ENCODE data around the gene GCGR. TPM values are rescaled to one million over a fixed set of nuclear protein-coding genes. Genes with fewer than 3 reads are reported as not detected.
A peak's percentile ranks its signal among the peaks of the same experiment; 100 is the strongest.

Gene GCGR
- total RNA-seq, 1 experiment from 2014 or later, result not detected

DNA sequence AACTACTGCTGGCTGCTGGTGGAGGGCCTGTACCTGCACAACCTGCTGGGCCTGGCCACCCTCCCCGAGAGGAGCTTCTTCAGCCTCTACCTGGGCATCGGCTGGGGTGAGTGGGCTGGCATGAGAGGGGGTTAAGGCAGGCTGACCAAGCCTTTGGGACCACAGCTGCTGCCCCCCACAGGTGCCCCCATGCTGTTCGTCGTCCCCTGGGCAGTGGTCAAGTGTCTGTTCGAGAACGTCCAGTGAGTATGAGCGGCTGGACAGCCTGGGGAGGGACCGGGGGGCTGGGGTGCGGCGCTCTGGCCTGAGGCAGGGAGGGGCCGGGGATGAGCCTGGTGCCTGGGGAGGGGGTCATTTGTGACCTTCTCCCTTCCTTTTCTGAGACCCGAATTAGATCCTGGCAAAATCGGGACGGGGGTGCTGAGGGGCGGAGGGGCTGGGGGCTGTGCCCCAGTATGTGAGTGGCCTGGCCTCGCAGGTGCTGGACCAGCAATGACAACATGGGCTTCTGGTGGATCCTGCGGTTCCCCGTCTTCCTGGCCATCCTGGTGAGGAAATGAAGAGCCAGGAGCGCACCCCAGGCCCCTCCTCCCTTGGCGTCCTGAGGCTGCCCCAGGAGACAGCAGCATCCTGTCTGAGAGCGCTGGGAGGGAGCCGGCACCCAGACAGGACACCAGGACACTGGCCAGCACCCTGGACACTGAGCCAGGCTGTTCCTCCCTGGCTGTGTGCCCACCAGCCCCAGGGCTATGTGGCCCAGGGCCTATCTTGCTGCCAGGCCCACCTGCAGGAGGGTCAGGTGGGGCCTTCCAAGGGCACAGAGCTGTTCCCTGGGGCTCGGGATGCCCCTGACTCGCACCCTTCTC lies 8.0 kb downstream of the GCGR start:
- DNase-seq (ENCODE audit: low read depth), result no peak

DNA sequence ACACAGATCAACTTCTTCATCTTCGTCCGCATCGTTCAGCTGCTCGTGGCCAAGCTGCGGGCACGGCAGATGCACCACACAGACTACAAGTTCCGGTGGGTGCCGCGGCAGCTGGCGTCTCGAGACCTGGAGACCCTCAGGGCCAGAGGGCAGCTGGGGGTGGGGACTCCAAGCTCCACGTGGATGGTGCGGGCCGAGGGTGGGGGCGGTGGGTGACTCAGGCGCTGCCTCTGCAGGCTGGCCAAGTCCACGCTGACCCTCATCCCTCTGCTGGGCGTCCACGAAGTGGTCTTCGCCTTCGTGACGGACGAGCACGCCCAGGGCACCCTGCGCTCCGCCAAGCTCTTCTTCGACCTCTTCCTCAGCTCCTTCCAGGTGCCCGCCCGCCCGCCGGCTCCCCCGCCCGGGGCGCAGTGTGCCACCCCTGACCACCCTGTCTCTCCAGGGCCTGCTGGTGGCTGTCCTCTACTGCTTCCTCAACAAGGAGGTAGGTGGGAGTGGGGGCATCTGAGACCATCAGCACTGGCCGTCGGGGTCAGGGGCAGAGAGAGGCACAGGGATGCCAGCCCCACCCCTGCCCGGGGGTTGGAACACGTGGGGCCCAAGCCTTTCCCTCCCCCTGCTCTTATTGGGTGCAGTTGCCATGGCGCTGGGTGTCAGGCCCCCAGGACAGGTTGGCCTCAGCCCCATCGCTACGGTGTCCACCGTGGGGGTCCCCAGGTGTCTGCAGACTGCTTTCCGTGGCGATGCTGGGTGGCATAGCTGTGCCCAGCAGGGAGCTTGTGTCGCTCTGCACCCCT lies 8.8 kb downstream of the GCGR start:
- DNase-seq (ENCODE audit: low read depth), result no peak

DNA sequence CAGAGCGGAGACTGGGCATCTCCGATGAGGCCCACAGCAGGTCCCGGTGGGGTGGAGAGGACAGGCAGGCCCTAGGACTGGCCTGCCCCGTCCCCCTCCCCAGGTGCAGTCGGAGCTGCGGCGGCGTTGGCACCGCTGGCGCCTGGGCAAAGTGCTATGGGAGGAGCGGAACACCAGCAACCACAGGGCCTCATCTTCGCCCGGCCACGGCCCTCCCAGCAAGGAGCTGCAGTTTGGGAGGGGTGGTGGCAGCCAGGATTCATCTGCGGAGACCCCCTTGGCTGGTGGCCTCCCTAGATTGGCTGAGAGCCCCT lies 9.4 kb downstream of the GCGR start:
- DNase-seq (ENCODE audit: low read depth), result no peak

DNA sequence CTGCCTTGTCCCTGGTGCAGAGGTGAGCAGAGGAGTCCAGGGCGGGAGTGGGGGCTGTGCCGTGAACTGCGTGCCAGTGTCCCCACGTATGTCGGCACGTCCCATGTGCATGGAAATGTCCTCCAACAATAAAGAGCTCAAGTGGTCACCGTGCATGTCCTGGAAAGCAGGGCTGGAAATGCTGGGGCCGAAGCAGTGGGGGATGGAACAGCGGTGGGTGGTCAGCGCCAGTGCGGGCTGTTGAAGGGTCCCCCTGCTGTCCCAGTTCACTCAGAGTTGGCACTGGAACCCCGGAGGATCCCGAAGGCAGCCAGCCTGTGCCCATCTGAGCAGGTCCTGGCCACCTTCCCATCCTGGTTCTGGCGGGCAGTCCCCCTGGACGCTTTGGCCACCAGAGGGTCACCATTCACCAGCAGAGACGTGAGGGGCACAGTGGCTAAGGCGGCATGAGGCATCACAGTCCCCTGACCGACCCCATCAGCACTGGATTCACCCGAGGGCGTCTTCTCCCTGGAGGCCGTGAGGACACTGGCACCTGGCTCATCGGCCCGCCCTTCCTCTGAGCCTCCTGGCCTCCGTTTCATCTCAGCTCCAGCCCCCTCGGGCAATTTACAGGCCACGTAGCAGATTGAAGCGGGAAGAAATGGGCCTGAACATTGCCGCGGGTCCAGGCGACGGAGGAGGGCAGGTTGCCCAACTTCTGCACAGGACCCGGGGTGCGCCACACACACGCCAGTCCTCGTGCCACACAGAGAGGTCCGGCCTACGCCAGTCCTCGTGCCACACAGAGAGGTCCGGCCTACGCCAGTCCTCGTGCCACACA lies 10.1 kb downstream of the GCGR start:
- no peak for DNase-seq (ENCODE audit: low read depth)

DNA sequence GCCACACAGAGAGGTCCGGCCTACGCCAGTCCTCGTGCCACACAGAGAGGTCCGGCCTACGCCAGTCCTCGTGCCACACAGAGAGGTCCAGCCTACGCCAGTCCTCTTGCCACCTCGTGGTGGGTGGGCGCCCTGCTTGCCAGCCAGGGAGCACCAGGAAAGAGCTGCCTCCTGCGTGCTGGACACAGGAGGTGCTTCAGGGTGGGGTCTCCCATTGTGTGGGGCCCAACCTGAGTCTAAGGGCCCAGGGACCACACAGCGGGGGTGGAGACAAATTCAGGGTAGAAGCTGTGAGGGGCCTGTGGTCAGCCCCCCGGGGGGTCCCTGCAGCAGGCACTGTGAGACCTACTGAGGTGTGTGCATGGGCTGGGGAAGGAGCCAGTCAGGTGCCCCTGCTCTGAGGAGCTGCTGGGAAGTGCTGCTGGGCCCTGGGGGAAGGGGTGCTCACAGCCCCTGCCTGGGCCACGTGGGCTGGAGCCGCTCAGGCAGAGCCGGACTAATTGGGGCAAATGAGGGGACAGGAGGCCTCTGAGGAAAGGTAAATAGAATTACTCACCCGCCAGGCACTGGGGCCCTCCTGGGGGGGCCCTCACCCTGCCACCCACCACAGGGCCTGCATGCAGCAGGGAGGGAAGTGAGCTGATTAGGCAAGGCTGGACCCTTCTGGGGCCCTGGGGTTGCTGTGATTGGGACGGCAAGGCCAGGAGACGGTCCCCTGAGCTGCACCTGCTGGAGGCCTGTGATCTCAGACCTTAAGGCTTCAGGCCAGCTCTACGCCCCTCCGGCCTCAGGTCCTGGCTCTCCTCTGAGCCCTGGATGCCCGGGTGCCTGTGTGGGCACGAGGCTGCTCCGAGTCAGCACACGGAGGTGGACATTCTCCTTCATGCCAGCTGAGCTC lies 11.0 kb downstream of the GCGR start:
- DNase-seq (ENCODE audit: low read depth), result no peak

DNA sequence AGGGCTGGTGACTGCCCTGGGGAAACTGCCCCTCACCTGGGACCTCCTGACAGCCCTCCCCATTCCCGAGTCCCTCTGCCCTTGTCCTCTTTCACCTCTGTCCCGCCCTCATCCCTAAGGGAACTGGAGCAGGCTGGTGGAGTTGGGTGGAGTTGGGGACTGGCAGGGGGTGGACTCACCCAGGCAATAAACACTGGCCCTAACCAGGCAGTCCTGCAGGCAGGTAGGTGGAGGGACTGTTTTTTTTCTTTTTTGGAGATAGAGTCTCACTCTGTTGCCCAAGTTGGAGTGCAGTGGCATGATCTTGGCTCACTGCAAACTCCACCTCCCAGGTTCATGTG lies 11.7 kb downstream of the GCGR start:
- no peak for DNase-seq (ENCODE audit: low read depth)

DNA sequence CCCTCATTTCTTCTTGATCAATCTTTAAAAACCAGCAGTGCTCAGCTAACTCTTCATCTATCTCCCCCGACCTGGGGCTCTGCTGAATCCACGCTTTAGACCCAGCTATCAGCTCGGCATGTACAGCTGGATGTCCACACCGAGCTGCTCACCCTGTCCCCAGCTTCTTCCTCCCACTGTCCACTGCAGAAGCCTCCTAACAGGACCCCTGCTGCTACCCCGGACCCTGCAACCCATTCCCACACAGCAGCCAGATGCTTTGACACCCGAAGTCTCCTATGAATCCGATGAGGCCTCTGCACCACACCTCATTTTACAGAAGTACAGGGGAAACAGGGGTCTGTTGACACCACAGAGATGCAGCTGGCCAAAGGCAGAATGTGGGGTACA lies 13.8 kb downstream of the GCGR start:
- no peak for DNase-seq (ENCODE audit: low read depth)

DNA sequence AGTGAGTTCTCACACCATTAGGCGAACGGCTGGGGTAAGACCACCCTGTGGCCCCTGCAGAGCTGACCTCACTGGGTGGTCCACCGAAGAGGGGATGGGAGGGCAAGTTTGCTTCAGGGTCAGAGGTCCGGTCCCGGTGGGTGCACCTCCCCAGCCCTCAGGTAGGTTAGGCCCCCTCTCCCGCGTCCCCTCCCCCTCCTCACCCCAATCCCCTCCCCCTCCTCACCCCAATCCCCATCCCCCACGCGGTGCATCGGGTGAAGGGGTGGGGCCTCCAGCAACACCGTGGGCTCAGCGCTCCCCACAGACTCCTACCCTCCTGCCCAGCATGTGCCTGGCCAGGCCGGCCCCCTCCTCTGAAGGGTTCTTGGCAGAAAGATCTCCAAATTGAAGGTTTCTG lies 15.8 kb downstream of the GCGR start:
- DNase-seq (ENCODE audit: low read depth), result no peak

DNA sequence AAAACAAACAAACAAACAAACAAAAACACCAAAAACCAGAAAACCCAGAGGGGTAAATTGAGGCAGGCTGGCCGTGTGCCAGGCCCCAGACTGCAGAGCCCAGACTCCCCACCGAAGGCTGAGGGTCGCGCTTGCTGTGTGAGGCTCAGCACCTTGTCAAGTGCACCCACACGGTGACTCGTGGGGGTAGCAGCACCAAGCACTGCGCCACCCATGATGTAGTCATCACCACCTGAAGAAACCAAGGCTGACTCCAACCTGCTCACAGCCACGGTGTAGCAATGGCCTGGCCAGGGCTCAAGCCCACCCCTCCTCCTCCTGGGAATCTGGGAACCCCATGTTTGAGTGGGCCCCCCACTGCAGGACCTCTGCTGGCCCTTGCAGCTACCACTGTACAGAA lies 17.2 kb downstream of the GCGR start:
- DNase-seq (ENCODE audit: low read depth), result no peak

DNA sequence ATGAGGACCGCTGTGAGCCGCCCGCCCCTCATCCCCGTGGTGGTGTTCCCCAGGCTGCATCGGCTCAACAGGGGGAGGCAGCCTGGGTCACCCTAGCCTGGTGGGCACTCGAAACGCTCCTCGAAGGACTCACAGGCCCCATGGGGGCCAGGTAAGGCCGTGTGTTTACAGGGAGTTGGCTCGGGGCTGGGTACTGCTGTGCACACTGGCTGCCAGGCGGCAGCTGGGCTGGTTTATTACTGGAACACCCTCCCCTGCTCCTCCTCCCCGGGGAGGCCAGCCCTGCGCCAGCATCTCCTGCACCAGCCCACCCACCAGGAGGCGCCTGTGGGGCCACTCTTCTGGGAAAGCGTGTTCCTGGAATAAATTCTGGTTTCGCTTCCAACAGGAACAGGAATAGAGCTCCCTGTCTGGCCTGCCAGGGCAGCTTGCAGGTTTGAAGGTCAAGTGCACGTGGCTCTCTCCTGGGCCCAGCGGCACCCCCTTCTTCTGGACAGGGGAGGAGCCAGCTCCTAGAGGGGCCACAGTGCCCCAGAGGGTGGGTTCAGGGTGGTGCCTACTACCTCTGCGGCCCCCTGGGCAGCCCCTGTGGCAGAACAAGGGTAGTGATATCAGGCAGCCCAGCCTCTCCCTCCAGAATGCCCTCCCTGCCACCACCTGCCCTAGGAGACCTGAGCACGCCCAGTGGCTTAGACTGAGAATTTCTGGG lies 17.8 kb downstream of the GCGR start:
- peak; percentile 29 for DNase-seq (ENCODE audit: low read depth)

DNA sequence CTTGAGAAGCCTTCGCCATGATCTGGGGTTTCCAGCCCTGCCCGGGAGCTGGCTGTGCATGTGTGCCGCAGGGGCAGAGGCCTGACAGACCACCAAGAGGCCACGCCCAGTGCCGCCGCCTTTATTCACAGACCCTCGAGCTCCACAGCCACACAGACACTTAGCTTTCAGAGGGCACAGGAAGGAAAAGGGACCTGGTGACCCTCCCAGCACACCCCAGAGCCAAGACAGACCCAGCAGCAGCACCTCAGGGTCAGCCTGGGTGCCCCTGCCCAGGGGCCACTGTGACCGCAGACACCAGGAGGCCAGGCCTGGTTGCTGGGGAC lies 18.3 kb downstream of the GCGR start:
- DNase-seq (ENCODE audit: low read depth), result no peak

DNA sequence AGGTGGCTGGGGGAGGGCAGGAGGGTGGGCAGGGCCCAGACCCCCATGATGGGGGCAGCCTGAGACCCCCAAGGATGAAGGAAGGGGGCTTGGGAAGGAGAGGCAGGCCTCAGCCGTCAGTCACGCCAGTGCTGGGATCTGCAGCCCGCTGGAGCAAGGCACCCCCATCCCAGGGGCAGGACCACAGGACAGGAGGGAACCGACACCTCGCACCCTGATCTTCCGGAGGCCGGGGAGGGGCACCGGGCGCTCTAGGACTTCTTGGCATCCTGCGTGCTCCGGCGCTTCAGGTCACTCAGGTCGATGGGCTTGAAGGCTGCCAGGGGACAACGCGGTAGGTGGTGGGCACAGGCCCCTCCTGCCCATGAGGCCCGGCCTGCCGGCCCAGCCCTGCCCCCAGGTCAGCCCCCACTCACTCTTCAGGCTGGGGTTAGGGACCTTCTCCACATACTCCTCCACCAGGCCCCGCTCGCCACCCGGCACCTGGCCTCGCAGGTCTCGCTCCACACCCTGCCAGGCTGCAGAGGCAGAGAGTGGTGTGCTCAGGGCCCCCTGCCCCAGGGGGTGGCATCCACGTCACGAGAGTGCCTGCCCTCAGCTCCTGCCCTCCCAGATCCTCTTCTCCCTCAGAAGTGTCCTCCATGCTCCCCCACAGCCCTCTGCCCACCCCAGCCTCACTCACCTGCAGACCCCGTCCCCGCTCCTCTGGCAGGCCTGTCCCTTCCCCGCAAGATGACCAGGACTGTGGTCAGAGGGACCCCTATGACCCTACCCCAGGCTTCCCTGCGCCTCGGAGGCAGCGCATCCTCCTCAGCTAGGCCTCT lies 19.3 kb downstream of the GCGR start:
- no peak for DNase-seq (ENCODE audit: low read depth)

DNA sequence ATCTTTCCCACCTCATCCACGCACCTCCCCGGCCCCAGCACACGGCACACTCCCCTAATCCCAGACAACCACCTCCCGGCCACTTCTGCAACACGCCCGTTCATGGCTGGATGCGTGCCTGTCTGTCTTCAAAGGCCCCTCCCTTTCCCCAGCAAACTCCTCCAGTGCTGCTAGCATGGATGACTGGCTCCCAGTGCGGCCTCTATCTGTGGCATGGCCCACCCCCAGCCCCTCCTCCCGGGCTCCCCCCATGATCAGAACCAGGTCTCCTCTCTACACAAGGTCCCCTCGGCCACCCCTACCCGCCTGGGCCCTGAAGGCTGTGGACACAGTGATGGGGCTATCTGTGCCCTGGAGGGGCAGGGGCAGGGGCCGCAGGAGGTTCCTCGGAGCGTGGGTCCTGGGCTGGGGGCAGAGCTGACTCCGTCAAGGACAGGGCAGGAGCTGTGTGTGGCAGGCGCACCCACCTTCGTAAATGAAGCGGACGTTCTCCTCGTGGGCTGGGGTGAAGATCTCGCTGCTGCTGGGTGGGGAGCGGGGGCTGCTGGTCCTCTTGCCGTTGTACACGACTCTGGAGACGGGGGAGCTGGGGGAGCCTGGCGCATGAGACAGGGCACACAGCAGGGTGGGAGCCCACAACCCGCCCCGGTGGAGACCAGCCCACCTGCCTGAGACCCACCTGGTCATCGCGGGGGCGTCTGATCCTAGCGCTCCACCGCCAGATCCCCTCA lies 20.0 kb downstream of the GCGR start:
- no peak for DNase-seq (ENCODE audit: low read depth)

DNA sequence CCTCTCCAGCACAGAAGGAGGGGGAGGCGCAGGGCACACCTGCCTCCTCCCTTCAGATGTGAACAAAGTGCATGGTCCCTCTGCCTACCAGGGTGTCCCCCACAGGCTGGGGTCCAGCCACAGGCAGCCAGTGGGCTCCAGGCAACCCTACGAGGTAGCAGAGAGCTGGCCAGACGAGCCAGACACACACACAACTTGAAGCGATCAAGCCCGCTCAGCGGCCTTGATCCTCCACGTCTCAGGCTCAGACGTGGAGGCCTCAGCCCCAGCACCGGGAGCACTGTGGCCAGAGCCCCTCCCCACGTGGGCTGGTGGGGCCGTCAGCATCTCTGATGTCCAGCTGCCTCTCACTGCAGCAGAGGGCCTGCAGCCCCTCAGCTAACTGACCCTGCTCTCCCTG lies 20.6 kb downstream of the GCGR start:
- no peak for DNase-seq (ENCODE audit: low read depth)

DNA sequence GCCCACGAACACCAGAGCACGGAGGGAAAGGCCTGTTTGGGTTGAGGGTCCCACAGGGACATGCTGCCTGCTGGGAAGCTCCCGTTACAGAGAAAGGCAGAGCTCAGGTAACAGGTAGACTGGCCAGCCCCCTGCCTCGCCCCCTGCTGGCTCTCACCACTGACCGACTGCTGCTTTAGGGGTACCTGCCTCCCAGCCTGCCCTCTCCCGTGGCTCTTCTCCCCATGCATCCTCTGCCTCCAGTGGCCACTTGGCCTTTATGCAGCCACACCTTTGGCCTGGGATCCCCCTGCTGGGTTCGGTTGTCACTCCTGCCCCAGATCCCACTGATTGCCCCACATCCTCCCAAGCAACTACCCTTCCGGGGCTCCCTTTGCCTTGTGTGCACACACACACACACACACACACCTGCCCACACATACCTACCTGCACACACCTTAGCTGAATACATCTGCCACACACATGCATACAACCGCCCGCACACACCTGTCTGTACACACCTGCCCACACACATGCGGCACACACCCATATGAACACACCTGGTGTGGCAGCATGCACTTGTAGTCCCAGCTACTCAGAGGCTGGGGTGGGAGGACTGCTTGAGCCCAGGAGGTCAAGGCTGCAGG lies 22.0 kb downstream of the GCGR start:
- DNase-seq (ENCODE audit: low read depth), result no peak

DNA sequence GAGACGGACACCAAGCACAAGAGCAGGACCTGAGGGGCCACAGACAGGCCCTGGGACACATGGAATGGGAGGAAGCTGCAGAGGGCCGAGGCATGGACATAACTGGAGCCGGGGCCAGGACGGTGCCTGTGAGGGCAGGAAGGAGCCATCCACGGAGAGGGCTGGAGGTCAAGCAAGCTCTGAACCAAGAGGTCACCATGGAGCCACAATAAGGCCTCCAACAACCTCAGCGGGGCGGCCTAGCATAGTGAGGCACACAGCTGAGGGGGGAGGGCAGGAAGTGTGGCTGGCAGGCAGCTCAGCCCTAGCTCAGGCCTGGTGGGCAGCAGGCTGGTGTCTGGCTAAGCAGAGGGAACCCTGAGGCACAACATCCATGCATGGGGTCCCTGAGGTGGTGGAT lies 24.7 kb downstream of the GCGR start:
- no peak for DNase-seq (ENCODE audit: low read depth)

DNA sequence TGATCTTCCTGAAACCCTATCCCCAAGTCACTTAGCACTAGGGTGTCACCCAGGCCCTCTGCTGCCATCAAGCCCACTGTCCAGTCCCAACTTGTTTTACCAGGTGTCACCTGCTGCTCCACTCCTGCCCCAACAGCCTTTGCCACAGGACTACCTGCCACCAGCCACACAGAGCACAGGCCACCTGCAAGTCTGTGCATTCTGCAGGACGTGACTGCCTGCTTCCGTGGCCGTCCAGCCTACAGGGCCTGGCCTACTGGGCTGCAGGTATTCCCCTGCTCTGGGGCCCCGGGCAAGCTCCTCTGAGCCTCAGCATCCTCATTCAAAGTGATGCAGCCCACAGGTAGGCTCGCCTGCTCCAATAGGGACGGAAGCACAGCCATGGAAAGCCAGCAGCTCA lies 25.9 kb downstream of the GCGR start:
- DNase-seq (ENCODE audit: low read depth), result no peak

DNA sequence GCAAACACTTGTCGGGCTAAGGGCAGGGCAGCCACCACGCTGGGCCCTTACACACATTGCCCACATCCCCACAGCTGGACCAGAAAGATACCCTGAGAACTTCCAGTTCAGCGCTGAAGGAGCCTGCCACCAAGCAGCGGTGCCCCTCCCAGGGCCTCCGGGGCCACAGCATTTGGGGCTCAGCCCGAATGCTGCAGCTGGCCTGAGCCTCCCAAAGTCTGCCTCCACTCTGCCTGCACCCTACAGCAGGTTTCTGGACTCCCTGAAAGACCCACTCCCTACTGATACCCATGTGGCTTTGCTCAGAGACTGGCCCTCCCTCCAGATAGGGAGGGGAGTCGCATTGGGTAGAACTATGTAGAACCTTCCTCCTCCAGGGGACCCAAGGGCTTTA lies 27.6 kb downstream of the GCGR start:
- no peak for DNase-seq (ENCODE audit: low read depth)
